ENCODE data around the gene USP22. TPM values are rescaled to one million over a fixed set of nuclear protein-coding genes. Genes with fewer than 3 reads are reported as not detected.

USP22 gene
- total RNA-seq, 1 donor from 2014 or later, result 160 TPM

GRCh38 chr17:21015564-21015963 is 27.2 kb downstream of the USP22 start:
- no peak for ATAC-seq
- DNase-seq, result peak; percentile 46

GRCh38 chr17:21014498-21014897 is 28.3 kb downstream of the USP22 start:
- peaks cover 100% of the 10 kb centered on the region for H3K36me3 ChIP-seq

More at GRCh38 chr17:21015564-21015963, 27.2 kb downstream of the USP22 start:
- Histone ChIP-seq H3K27ac (no peak overlapping the region), H3K9me3 (no peaks in the 10 kb centered on the region), H3K36me3 (peaks cover 100% of the 10 kb centered on the region), H3K27me3 (no peaks in the 10 kb centered on the region), H3K4me3 (no peak overlapping the region), H3K4me1 (no peaks in the 10 kb centered on the region)
- intact Hi-C loops (cut with DNase I), result no loop called here
- TF ChIP-seq, protein P1, sequence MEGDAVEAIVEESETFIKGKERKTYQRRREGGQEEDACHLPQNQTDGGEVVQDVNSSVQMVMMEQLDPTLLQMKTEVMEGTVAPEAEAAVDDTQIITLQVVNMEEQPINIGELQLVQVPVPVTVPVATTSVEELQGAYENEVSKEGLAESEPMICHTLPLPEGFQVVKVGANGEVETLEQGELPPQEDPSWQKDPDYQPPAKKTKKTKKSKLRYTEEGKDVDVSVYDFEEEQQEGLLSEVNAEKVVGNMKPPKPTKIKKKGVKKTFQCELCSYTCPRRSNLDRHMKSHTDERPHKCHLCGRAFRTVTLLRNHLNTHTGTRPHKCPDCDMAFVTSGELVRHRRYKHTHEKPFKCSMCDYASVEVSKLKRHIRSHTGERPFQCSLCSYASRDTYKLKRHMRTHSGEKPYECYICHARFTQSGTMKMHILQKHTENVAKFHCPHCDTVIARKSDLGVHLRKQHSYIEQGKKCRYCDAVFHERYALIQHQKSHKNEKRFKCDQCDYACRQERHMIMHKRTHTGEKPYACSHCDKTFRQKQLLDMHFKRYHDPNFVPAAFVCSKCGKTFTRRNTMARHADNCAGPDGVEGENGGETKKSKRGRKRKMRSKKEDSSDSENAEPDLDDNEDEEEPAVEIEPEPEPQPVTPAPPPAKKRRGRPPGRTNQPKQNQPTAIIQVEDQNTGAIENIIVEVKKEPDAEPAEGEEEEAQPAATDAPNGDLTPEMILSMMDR (IDR thresholded peaks at IDR 0.05), result no peak

DNA sequence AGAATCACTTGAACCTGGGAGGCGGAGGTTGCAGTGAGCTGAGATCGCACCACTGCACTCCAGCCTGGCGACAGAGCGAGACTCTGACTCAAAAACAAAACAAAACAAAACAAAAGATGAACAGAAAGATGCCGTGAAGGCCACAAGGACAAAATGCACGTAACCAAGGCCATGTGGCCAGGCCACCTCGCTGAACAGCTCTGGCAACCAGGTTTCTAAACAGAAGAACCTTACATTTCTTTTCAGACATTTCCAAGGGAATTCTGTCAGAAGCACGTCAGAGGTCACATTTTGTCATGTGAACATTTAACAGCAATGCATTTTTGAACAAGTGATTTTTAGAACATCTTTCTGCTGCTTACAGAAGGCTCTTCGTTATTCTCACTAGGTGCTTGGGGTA is 28.8 kb downstream of the USP22 start:
- ATAC-seq, result no peak
- H3K27me3 ChIP-seq, result no peaks in the 10 kb centered on the region
- intact Hi-C loops (cut with DNase I), result no loop called here
- H3K4me3 ChIP-seq, result no peak overlapping the region
- H3K27ac ChIP-seq, result no peak overlapping the region
- peaks cover 100% of the 10 kb centered on the region for H3K36me3 ChIP-seq
- TF ChIP-seq, protein P1 (IDR thresholded peaks at IDR 0.05), result no peak
- no peaks in the 10 kb centered on the region for H3K9me3 ChIP-seq
- DNase-seq, result peak; percentile 2
- H3K4me1 ChIP-seq, result no peaks in the 10 kb centered on the region

More at GRCh38 chr17:21014498-21014897, 28.3 kb downstream of the USP22 start:
- intact Hi-C loops (cut with DNase I), result no loop called here
- no peak overlapping the region for H3K27ac ChIP-seq
- no peaks in the 10 kb centered on the region for H3K27me3 ChIP-seq
- no peaks in the 10 kb centered on the region for H3K9me3 ChIP-seq
- no peak overlapping the region for H3K4me3 ChIP-seq
- no peaks in the 10 kb centered on the region for H3K4me1 ChIP-seq
- ATAC-seq (no peak), DNase-seq (peak; percentile 25)
- TF ChIP-seq, protein P1 (IDR thresholded peaks at IDR 0.05), result no peak

GRCh38 chr17:21012736-21013135 is 30.1 kb downstream of the USP22 start:
- TF ChIP-seq, protein P1 (IDR thresholded peaks at IDR 0.05), result no peak
- intact Hi-C loops (cut with DNase I), result no loop called here
- H3K4me1 ChIP-seq, result no peaks in the 10 kb centered on the region
- no peaks in the 10 kb centered on the region for H3K9me3 ChIP-seq
- H3K27ac ChIP-seq, result no peak overlapping the region
- no peaks in the 10 kb centered on the region for H3K27me3 ChIP-seq
- H3K4me3 ChIP-seq, result no peak overlapping the region
- DNase-seq (peak; percentile 26), ATAC-seq (no peak)
- peaks cover 100% of the 10 kb centered on the region for H3K36me3 ChIP-seq

DNA sequence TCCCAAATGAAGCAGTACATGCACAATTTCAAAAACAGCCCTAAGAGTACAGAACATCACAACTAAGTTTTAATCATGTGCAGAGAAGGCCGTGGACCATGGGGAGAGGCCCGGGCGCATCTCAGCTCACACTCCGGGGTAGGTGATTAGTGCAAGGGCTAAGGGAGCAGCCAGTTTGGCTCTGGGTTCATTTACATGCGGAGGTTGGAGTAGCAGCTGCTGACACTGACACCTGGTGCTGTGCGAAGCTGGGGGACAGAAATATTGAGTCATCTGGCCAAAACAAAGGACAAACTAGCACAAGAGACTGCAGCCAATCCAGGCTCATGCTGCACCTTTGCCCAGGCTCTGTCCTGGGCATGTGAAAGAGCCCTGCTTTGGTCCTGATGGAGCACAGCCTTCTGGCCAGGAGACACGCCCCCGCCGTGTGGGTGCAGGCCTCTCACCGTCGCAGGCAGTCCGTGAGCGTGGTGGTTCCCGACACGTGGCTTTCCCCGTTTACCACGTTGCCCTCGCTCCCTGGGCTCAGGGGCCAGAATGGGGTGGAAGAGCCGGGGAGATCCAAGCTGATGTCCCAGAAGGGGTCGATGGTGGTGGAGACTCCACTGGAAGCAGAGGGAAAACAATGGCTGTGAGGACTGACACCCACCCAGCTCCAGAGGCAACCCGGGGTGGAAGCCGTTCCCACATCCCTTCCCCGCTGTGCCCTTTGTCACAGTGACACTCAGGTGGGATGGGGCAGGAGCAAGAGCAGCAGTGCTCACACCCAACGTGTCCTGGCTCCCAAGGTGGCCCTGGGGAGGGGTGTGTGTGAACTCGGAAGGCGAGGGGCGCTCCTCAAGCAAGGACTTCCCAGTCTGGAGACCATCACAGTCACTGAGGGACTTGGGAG is 31.9 kb downstream of the USP22 start:
- Histone ChIP-seq H3K36me3 (peaks cover 99% of the 10 kb centered on the region), H3K4me1 (no peaks in the 10 kb centered on the region), H3K27me3 (no peaks in the 10 kb centered on the region), H3K4me3 (no peak overlapping the region), H3K27ac (no peak overlapping the region), H3K9me3 (no peaks in the 10 kb centered on the region)
- intact Hi-C loops (cut with DNase I), result no loop called here
- TF ChIP-seq, protein P1 (IDR thresholded peaks at IDR 0.05), result no peak
- ATAC-seq (peak; percentile 7), DNase-seq (peak; percentile 61)
